Neutrophil (primary cell): ENCODE measurements around the gene KCNQ1.

Experiments used
- H3K27ac ChIP-seq: fragments of 200-600 bp; sonication (generic); 2 replicates; pipeline ENCODE4 v1.5.1; 2016; ENCODE audit warnings: mild to moderate bottlenecking, moderate library complexity
- H3K27me3 ChIP-seq: fragments of 200-600 bp; sonication (generic); 2 replicates; pipeline ENCODE4 v1.6.0; 2016; ENCODE audit warnings: mild to moderate bottlenecking
- H3K36me3 ChIP-seq: fragments of 200-600 bp; sonication (generic); 2 replicates; pipeline ENCODE4 v1.5.1; 2017
- H3K4me1 ChIP-seq, 2 experiments: fragments of 200-600 bp in 1 of 2; sonication (generic) in 1 of 2; 1 replicate in 1 of 2; 2 replicates in 1 of 2; pipeline versions ENCODE4 v1.5.1 to v1.6.1; 2013 to 2016; ENCODE audit warnings: low read depth in 1 of 2, low read length in 1 of 2, mild to moderate bottlenecking in 1 of 2, moderate library complexity in 1 of 2; ENCODE audit not compliant: control insufficient read depth in 1 of 2, insufficient read depth in 1 of 2
- H3K4me3 ChIP-seq, 2 experiments: fragments of 200-600 bp in 1 of 2; sonication (generic) in 1 of 2; 1 replicate in 1 of 2; 2 replicates in 1 of 2; pipeline ENCODE4 v1.5.1; 2013 to 2016; ENCODE audit warnings: low read depth in 1 of 2, low read length in 1 of 2, mild to moderate bottlenecking in 1 of 2, moderate library complexity in 1 of 2
- H3K9me3 ChIP-seq: fragments of 200-600 bp; sonication (generic); 2 replicates; pipeline ENCODE4 v1.5.1; 2016
- CTCF ChIP-seq: fragments of 200-600 bp; sonication (generic); IDR thresholded peaks from 2 replicates; pipeline ENCODE4 v1.5.1; 2016; ENCODE audit warnings: antibody characterized with exemption

The KCNQ1 gene

GRCh38 chr11:2714871-2715270 is 270.1 kb downstream of the KCNQ1 start:
- H3K4me3 ChIP-seq = no peak overlapping the region
- no peaks in the 10 kb centered on the region for H3K27me3 ChIP-seq
- peaks cover 10% of the 10 kb centered on the region for H3K36me3 ChIP-seq
- H3K4me1 ChIP-seq = peaks cover 12 to 17% of the 10 kb centered on the region in 2 experiments
- no peak for TF ChIP-seq CTCF
- no peaks in the 10 kb centered on the region for H3K9me3 ChIP-seq
- no peak overlapping the region for H3K27ac ChIP-seq

GRCh38 chr11:2715716-2716350 is 271.0 kb downstream of the KCNQ1 start:
- H3K27ac ChIP-seq = no peak overlapping the region
- peaks cover 10 to 13% of the 10 kb centered on the region in 2 experiments for H3K4me1 ChIP-seq
- no peaks in the 10 kb centered on the region for H3K9me3 ChIP-seq
- peaks cover 10% of the 10 kb centered on the region for H3K36me3 ChIP-seq
- no peak for TF ChIP-seq CTCF
- no peak overlapping the region for H3K4me3 ChIP-seq
- no peaks in the 10 kb centered on the region for H3K27me3 ChIP-seq

- Histone ChIP-seq H3K4me3 (no peak overlapping the region), H3K9me3 (no peaks in the 10 kb centered on the region), H3K27me3 (no peaks in the 10 kb centered on the region), H3K27ac (no peak overlapping the region), H3K4me1 (peaks cover 3 to 6% of the 10 kb centered on the region in 2 experiments), H3K36me3 (peaks cover 10% of the 10 kb centered on the region)
- no peak for TF ChIP-seq CTCF
Observed at GRCh38 chr11:2716376-2717095, 271.7 kb downstream of the KCNQ1 start.

GRCh38 chr11:2717561-2718325 is 272.9 kb downstream of the KCNQ1 start:
- no peak for TF ChIP-seq CTCF
- H3K4me1 ChIP-seq = no peaks in the 10 kb centered on the region
- H3K27me3 ChIP-seq = no peaks in the 10 kb centered on the region
- no peak overlapping the region for H3K27ac ChIP-seq
- H3K36me3 ChIP-seq = peaks cover 10% of the 10 kb centered on the region
- H3K4me3 ChIP-seq = no peak overlapping the region
- H3K9me3 ChIP-seq = no peaks in the 10 kb centered on the region

GRCh38 chr11:2718817-2719438 is 274.1 kb downstream of the KCNQ1 start:
- peaks cover 2% of the 10 kb centered on the region for H3K36me3 ChIP-seq

More at GRCh38 chr11:2718817-2719438, 274.1 kb downstream of the KCNQ1 start:
- TF ChIP-seq CTCF = no peak
- Histone ChIP-seq H3K9me3 (no peaks in the 10 kb centered on the region), H3K4me3 (no peak overlapping the region), H3K4me1 (no peaks in the 10 kb centered on the region), H3K27ac (no peak overlapping the region), H3K27me3 (no peaks in the 10 kb centered on the region)
